Astrocyte (in vitro differentiated cells and primary cell): Measurements from ENCODE around the gene XYLT1.

Experiments used
- CTCF ChIP-seq: IDR thresholded peaks from 2 replicates; pipeline ENCODE4 v1.5.1; 2011; ENCODE audit warnings: low read depth, mild to moderate bottlenecking, inconsistent platforms, low read length, moderate library complexity; ENCODE audit not compliant: insufficient read depth
- EZH2 ChIP-seq: IDR thresholded peaks from 2 replicates; pipeline ENCODE4 v1.6.1; 2012; ENCODE audit warnings: mild to moderate bottlenecking, low read length, inconsistent platforms; ENCODE audit not compliant: insufficient read depth

- TF ChIP-seq CTCF (no peak), EZH2 (no peak)
Observed at GRCh38 chr16:17129971-17130370, 340.8 kb downstream of the XYLT1 start.
